Type B pancreatic cell (in vitro differentiated cells): ENCODE data around the gene HOXA5. TPM values are rescaled to one million over a fixed set of nuclear protein-coding genes. Genes with fewer than 3 reads are reported as not detected.
A peak's percentile ranks its signal among the peaks of the same experiment; 100 is the strongest.

Experiments
- DNase-seq: peaks from one replicate; pipeline ENCODE4 v3.0.0; 2021; ENCODE audit warnings: mixed read lengths; ENCODE audit not compliant: unreplicated experiment; ENCODE audit errors: extremely low spot score
- H3K27ac Mint-ChIP-seq: 2 replicates; pipeline ENCODE4 v1.8.0; 2021; ENCODE audit warnings: mild to moderate bottlenecking, mixed read lengths
- H3K27me3 Mint-ChIP-seq: 2 replicates; pipeline ENCODE4 v1.8.0; 2021; ENCODE audit warnings: mixed read lengths
- H3K36me3 Mint-ChIP-seq: 2 replicates; pipeline ENCODE4 v1.8.0; 2021; ENCODE audit warnings: mixed read lengths
- H3K4me1 Mint-ChIP-seq: one replicate; pipeline ENCODE4 v1.8.0; 2021; ENCODE audit warnings: mixed read lengths; ENCODE audit not compliant: unreplicated experiment
- H3K4me3 Mint-ChIP-seq: 2 replicates; pipeline ENCODE4 v1.8.0; 2021; ENCODE audit warnings: mild to moderate bottlenecking, mixed read lengths
- H3K9me3 Mint-ChIP-seq: 2 replicates; pipeline ENCODE4 v1.8.0; 2021; ENCODE audit warnings: mixed read lengths
- CTCF ChIP-seq: fragments of 200-600 bp; sonication (generic); conservative IDR thresholded peaks from 2 replicates; pipeline ENCODE4 v1.5.0; 2021; ENCODE audit warnings: antibody characterized with exemption, mild to moderate bottlenecking
- total RNA-seq: library from RNA; stranded (reverse); gene quantifications from 2 replicates; pipeline ENCODE4 v1.2.1, GENCODE V29; 2021; ENCODE audit warnings: low replicate concordance

HOXA5 gene
- total RNA-seq, 1 donor from 2014 or later = 77.7 TPM

GRCh38 chr7:27110186-27111031, 33.1 kb downstream of the HOXA5 start:
- peaks cover 57% of the 10 kb centered on the region for H3K27me3 Mint-ChIP-seq
- H3K27ac Mint-ChIP-seq = peak overlapping the region; percentile 97
- peaks cover 46% of the 10 kb centered on the region for H3K36me3 Mint-ChIP-seq
- H3K4me1 Mint-ChIP-seq = peaks cover 36% of the 10 kb centered on the region
- H3K9me3 Mint-ChIP-seq = no peaks in the 10 kb centered on the region
- DNase-seq = peak; percentile 95
- TF ChIP-seq CTCF = no peak
- peak overlapping the region; percentile 97 for H3K4me3 Mint-ChIP-seq

DNA sequence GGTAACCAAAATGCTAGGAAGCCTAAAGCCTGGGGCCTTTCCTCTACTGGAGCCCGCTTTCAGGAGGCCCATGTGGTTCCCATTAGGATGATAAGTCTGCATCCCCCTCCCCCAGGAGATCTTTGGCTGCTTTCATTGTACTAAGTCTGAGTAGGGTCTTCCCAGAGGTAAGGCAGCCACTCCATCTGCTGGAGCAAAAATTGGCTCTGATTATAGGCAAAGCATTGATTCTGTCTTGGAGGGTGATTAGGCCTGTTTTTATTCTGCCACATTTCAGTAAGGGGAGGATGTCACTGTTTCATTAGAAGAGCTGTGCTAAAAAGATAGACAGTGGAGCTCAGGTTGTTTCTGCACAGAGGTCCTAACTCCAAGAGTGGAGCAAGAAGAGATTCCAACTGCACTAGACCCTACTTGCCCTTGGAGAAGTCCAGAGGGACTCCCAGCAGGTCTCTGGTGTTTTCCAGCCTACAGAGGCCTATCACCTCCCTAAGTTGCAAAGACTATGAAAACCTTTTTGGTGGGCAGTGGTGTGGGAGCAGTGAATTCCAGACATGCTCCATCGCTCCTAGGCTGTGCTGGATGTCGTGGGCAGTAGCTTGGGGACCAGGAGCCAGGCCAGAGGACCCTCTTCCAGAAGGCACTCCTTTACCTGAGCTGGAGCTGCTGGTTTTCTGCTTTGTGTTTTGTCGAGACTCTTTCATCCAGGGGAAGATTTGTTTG, 33.9 kb downstream of the HOXA5 start:
- Mint-ChIP-seq H3K4me1 (peaks cover 43% of the 10 kb centered on the region), H3K36me3 (peaks cover 40% of the 10 kb centered on the region), H3K9me3 (no peaks in the 10 kb centered on the region), H3K27me3 (peaks cover 56% of the 10 kb centered on the region), H3K27ac (peak overlapping the region; percentile 97), H3K4me3 (peak overlapping the region; percentile 97)
- DNase-seq = no peak
- TF ChIP-seq CTCF = no peak

DNA sequence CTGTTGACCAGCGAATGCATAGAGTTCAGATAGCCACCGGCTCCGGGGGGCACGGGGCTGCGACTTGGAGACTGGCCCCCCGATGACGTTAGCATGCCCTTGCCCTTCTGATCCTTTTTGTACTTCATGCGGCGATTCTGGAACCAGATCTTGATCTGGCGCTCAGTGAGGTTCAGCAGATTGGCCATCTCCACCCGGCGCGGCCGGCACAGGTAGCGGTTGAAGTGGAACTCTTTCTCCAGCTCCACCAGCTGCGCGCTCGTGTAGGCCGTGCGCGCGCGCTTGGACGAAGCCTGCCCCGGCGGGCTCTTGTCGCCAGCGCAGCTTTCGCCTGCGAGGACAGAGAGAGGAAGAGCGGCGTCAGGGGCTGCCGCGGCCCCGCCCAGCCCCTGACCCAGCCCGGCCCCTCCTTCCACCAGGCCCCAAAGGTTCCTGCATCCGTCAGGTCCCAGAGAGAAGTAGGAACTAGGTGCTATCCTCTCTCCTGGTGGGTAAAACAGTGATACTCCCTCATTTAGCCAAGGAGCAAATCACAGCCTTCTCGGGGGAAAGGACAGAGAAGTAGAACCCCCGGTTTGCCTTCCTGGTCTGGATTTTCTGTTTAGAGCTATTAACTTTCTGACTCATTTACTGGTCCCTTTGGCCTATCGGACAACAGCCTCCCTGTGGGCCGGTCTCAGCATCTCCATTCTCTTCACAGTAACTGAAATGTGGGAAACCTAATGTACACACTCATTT, 34.9 kb downstream of the HOXA5 start:
- peaks cover 61% of the 10 kb centered on the region for H3K27me3 Mint-ChIP-seq

GRCh38 chr7:27107391-27108381, 35.8 kb downstream of the HOXA5 start:
- Mint-ChIP-seq H3K27me3 (peaks cover 66% of the 10 kb centered on the region), H3K27ac (peak overlapping the region; percentile 97), H3K4me3 (peak overlapping the region; percentile 97), H3K36me3 (peaks cover 32% of the 10 kb centered on the region), H3K4me1 (peaks cover 61% of the 10 kb centered on the region), H3K9me3 (no peaks in the 10 kb centered on the region)
- DNase-seq = no peak
- TF ChIP-seq CTCF = no peak

More for the DNA sequence above, 34.9 kb downstream of the HOXA5 start:
- H3K9me3 Mint-ChIP-seq = no peaks in the 10 kb centered on the region
- H3K36me3 Mint-ChIP-seq = peaks cover 37% of the 10 kb centered on the region
- TF ChIP-seq CTCF = peak; percentile 44
- peaks cover 54% of the 10 kb centered on the region for H3K4me1 Mint-ChIP-seq
- peak; percentile 81 for DNase-seq
- H3K4me3 Mint-ChIP-seq = peak overlapping the region; percentile 97
- H3K27ac Mint-ChIP-seq = peak overlapping the region; percentile 97
